SK-N-DZ (cell line): ENCODE data around the gene CD300A.
"Not testable (repeated sequence)": the region's sequence is repeated elsewhere in the genome, so short reads cannot be mapped to it uniquely, and the experiment has no call there.

Experiments used
- DNase-seq: peaks from one replicate; pipeline ENCODE4 v3.0.0-alpha.2; 2015; ENCODE audit warnings: low spot score

The CD300A gene

GRCh38 chr17:74478420-74479100 is 12.1 kb downstream of the CD300A start:
- no peak for DNase-seq

DNA sequence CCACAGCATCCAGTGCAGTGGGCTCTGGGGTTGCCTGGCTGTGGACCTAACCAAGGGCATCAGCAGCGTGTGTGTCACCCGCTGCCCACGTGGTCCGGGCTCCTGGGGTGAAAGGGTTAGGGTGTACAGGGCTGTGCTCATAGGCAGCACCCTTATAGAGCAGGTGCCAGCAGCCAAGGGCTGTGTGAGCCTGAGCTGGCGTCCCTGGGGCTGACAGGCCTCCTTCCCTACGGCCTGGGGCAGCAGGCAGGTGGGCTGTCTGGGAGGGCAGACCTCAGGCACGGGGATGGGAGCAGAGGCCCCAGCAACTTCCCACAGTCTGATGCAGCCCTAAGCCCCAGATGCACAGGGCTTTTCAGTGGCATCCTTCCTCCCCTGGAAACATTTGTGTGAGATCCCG is 13.9 kb downstream of the CD300A start:
- no peak for DNase-seq

- no peak for DNase-seq
Measured at GRCh38 chr17:74481621-74482020, 15.2 kb downstream of the CD300A start.

- DNase-seq: no peak
Measured at GRCh38 chr17:74484066-74484465, 17.6 kb downstream of the CD300A start.

GRCh38 chr17:74485022-74485743 is 18.7 kb downstream of the CD300A start:
- DNase-seq: no peak

DNA sequence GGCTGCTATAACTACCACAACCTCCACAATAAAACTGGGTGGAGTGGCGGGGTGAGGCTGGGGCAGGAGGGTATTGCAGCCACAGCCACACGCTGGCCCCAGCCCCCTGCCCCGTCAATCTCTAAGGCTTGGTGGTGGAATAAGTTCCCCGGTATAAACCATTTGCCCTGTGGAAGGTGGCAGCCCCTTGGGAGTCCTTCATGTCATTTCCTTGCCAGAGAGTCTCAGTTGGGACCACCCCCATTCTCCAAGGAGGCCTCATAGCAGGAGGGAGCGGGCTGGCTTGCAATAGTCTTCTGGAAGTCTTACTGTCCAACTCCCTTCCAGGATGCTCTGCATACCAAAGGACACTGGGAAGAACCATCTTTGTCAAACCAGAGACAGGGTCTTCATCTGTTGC is 19.4 kb downstream of the CD300A start:
- DNase-seq: no peak

DNA sequence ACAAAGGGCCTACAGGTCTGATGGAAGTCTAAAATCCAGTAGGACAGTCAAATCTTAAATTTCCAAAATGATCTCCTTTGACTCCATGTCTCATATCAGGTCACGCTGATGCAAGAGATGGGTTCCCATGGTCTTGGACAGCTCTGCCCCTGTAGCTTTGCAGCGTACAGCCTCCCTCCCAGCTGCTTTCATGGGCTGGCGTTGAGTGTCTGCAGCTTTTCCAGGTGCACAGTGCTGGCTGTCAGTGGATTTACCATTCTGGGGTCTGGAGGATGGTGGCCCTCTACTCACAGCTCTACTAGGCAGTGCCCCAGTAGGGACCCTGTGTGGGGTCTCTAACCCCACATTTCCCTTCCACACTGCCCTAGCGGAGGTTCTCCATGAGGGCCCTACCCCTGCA is 21.8 kb downstream of the CD300A start:
- not testable (repeated sequence) for DNase-seq

DNA sequence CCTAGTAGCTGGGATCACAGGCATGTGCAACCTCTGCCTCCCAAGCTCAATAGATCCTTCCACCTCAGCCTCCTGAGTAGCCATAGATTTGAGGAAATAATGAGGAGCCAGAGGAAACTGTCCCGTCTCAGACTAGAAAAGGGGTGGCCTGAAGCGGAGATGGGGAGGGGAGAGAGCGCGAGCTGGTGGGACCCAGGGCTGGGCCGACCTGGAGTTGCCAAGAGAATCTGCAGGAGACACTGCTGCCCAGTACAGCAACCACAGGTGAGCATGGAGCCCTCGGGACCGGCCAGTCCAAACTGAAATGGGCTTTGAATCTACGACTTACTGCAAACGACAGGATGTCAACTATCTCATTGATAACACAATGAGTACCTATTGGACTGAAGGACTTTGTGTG is 24.3 kb downstream of the CD300A start:
- DNase-seq: no peak

DNA sequence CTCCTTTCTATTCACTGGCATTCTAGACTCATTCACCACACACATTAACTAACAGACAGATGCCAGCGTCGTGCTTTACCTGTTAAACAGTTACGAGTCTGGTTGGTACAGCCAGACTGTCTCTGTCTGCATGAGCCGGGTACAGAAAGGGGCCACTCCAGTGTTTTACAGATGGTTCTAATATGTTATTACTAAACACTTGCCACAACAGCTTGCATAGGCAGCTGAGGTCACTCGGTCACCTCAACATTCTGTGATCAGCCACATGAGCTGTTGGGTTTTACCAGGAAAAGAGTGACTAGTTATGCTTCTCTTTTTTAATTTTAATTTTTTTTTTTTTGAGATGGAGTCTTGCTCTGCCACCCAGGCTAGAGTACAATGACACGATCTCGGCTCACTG is 25.2 kb downstream of the CD300A start:
- no peak for DNase-seq

- peak; percentile 50 for DNase-seq
Measured at GRCh38 chr17:74493331-74493833, 26.9 kb downstream of the CD300A start.

GRCh38 chr17:74497471-74497870 is 31.0 kb downstream of the CD300A start:
- DNase-seq: no peak

- no peak for DNase-seq
Measured at GRCh38 chr17:74499992-74500391, 33.6 kb downstream of the CD300A start.

- DNase-seq: no peak
Measured at GRCh38 chr17:74502861-74503260, 36.4 kb downstream of the CD300A start.

DNA sequence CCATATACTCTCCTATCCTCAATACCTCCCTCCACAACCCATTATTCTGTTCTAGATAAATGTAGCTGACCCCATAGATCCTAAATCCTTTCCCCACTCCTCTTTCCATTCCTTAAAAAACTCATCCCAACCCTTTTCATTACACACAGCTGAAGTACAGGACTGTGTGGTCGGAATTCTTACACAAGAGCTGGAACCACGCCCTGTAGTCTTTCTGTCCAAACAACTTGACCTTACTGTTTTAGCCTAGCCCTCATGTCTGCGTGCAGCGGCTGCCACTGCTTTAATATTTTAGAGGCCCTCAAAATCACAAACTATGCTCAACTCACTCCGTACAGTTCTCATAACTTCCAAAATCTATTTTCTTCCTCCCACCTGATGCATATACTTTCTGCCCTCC is 37.5 kb downstream of the CD300A start:
- DNase-seq: not testable (repeated sequence)

GRCh38 chr17:74508156-74508555 is 41.7 kb downstream of the CD300A start:
- DNase-seq: no peak

GRCh38 chr17:74512036-74512435 is 45.6 kb downstream of the CD300A start:
- DNase-seq: no peak

- no peak for DNase-seq
Measured at GRCh38 chr17:74512624-74513091, 46.2 kb downstream of the CD300A start.

DNA sequence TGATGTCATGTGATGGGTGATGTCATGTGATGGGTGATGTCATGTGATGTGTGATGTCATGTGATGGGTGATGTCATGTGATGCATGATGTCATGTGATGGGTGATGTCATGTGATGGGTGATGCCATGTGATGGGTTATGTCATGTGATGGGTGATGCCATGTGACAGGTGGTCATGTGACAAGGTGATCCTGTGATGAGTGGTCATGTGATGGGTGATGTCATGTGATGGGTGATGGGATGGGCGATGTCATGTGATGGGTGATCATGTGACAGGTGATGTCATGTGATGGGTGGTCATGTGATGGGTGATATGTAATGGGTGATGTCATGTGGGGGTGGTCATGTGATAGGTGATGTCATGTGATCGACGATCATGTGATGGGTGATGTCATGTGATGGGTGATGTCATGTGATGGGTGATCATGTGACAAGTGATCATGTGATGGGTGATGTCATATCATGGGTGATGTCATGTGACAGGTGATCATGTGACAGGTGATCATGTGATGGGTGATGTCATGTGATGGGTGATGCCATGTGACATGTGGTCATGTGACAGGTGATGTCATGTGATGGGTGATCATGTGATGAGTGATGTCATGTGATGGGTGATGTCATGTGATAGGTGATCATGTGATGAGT is 47.7 kb downstream of the CD300A start:
- peak; percentile 52 for DNase-seq

GRCh38 chr17:74514632-74515334 is 48.3 kb downstream of the CD300A start:
- DNase-seq: peak; percentile 42

DNA sequence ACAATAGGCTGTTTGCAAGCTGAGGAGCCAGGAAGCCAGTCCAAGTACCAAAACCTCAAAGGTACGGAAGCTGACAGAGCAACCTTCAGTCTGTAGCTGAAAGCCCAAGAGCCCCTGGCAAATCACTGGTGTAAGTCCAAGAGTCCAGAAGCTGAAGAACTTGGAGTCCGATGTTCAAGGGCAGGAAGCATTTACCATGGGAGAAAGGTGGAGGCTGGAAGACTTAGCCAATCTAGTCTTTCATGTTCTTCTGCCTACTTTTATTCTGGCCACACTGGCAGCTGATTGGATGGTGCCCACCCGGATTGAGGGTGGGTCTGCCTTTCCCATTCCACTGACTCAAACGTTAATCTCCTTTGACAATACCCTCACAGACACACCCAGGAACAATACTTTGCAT is 49.5 kb downstream of the CD300A start:
- no peak for DNase-seq

GRCh38 chr17:74516561-74517328 is 50.3 kb downstream of the CD300A start:
- DNase-seq: no peak
